GM18858 (cell line): Measurements from ENCODE around the gene DRAXIN.

ENCODE experiments used
- ATAC-seq: cut with Tn5 transposase; IDR thresholded peaks from one replicate; pipeline ENCODE4 v1.9.1; 2021; ENCODE audit not compliant: unreplicated experiment

DRAXIN gene

DNA sequence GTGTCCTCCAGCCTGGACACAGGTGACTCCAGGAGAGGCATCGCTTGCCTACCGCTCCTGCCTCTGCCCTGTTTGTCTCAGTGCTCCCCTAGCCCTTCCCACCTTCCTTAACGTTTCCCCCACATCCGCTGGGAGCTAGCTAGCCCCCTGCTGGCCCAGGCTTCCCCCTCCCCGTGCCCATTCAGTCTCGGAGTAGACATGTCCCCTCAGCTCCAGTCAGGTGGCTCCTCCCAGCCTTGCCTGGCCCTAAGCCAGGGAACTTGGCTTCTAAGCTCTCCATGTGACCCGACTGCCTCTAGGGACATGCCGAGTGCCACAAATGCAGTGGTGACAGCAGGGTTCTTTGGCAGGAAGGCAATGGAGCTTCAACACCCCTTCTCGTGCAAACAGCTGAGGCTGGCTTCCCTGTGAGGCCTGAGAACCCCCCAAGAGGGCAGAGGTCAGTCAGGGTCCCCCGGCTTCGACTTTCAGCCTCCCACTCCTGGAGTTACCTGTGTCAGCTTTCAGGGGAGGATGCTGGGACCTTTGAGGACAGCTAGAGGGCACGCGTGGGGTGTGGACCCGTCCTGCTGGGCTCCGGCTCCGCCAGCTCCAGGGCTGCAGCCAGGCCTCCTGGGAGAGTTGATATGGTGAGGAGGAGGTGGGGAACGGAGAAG lies 16.2 kb downstream of the DRAXIN start:
- no peak for ATAC-seq

DNA sequence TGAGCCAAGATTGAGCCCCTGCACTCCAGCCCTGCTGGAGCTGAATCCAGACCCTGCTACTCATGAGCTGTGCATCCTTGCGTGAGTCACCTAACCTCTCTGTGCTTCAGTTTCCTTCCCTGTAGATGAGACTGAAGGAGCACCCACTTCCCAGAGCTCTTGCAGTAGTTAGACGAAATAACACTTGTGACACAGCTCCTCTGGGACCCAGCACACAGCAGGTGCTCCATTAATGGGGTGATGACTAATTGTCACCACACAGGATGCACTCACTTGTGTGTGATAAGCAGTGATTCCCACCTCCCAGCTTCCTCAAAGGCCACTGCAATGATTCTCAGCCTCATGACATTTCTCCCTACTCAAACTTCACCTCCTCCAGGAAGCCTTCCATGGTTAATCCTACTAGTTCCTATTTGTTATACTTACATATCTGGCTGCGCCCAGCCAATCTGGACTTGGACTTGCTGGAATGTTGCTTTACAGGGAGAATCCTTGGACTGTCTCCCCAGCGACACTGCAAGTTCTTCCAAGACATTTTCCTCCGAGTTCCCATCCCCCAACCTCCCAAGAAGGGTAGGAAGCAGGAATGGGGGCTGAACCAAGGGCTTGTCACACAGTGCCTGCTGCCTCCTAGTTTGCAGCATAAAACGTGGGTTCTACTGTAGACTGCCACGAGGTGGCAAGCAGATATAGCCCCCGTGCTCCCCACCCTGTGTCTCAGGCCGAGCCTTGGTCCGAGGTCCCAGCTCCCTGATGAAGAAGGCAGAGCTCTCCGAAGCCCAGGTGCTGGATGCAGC lies 17.2 kb downstream of the DRAXIN start:
- ATAC-seq, result no peak

DNA sequence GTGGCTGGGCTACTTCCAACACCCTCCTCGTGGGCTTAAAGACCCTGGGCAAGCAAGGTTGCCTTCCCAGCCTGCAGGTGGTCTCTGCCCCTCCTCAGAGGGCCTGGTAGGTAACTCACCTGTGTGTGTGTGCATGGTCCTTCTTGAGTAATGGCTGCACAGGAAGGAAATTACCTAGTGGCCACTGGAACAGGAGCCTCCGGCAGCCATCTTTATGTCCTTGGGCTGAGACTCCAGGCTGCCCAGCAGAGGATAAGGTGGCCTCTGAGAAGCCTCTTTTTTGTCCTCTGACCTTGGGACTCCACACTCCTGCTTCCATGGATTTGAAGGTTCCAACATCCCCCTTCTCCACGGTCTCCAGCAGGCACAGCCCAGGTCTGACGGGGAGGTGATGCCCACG lies 20.0 kb downstream of the DRAXIN start:
- ATAC-seq, result no peak

DNA sequence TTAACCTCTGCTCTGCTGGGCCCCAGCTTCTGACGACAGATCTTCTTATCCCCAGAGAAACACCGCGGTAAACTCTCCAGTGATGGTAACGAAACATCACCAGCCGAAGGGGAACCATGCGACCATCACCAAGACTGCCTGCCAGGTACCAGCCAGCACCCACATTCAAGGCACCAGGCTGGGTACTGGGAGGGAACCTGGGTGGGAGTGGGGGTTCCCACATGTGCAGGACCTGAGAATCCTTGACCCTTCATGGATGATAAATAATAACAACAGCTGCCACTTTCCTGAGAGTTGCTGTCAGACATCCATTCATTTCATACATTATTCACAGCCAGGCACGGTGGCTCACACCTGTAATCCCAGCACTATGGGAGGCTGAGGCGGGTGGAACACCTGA lies 20.8 kb downstream of the DRAXIN start:
- ATAC-seq, result no peak

DNA sequence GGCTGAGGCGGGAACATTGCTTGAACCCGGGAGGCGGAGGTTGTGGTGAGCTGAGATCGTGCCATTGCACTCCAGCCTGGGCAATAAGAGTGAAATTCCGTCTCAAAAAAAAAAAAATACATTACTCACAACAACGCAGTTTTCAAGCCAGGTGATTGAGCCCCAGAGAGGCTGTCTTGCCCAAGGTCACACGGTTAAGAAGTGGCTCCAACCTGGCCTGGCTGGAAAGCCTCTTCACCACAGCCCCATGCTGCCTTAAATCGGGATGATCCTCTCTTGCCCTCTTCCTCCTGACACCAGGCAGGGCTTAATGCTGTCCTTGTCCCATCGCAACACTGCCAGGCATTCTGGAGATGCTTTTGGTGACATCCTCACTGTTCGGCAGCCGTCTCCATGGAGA lies 21.6 kb downstream of the DRAXIN start:
- no peak for ATAC-seq

DNA sequence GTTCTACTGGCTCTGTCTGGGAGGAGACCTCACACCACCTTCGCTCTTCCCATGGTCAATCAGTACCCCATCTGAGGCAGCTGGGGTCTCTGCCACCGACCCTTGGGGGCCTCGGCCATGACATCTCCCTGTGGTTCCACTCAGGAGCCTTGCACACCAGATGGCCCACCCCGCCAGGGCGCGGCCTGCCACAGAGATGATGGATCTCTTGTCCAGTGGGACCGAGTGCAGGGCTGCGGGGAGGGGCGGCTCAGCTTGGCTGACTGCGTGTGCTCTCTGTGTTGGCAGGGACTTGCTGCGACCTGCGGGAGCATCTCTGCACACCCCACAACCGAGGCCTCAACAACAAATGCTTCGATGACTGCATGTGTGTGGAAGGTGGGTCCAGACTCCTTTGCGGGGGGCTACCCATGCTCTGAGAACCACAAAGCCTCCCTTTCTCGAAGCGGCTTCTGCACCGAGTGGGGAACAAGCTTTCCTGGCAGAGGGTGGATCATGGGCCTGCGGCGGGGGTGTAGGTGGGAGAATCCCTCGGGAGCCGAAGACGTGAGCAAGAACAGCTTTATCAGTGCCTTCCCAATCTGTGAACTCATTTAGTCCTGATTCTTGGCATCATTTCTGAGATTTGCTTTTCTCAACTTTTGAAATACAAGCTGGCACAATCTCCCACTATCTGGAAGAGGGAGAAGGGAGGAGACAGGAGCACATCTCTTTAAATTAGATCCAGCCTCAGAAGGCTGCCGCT lies 23.5 kb downstream of the DRAXIN start:
- no peak for ATAC-seq

DNA sequence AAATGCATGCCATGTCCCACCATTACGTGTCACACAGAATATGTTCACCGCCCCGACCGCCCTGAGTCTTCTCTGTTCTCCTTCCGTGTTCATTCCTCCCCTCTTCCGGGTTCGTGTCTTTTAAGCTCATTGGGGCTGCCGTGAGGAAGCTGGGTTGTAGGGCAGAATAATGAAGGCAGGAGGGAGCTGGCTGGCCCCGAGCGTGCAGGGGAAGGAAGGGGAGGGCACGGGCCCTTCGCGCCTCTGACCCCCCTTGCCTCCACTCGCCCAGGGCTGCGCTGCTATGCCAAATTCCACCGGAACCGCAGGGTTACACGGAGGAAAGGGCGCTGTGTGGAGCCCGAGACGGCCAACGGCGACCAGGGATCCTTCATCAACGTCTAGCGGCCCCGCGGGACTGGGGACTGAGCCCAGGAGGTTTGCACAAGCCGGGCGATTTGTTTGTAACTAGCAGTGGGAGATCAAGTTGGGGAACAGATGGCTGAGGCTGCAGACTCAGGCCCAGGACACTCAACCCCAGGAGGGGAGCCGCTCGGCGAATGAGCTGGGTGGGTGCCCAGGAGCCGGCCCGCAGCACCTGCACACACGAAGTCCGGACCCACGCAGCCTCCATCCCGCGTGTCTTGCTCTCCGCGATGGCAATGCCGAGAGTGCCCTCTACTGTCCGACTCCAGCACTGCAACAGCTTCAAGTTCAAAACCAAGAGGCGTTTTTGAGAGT lies 28.0 kb downstream of the DRAXIN start:
- ATAC-seq, result no peak

DNA sequence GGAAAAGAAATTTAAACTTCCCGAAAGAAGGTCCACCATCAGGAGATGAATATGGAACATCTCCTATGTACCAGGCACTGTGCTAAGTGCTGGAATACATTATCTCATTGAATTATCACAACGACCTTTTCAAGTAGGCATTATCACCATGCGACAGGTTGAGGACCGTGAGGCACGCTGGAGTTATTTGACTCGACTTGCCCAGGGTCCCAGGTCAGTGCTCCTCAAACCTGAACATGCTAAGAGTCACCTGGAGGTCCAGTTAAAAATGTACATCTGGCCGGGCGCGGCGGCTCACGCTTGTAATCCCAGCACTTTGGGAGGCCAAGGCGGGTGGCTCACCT lies 28.5 kb downstream of the DRAXIN start:
- ATAC-seq, result no peak

DNA sequence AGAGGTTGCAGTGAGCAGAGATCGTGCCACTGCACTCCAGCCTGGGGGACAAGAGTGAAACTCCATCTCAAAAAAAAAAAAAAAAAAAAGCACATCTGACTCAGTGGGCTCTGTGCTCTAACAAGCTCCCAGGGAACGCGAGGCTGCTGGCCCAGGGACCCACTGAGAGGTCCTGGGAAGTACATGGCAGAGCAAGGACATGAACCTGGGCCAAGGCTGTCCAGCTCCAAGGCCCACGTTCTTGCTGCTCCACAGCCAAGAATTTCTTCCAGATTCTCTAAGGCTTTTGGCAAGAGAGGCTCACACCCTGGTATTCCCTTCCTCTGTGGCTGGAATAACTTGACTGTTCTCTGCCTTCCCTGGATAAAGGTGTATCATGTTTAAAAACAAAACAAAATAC lies 29.0 kb downstream of the DRAXIN start:
- ATAC-seq, result no peak

DNA sequence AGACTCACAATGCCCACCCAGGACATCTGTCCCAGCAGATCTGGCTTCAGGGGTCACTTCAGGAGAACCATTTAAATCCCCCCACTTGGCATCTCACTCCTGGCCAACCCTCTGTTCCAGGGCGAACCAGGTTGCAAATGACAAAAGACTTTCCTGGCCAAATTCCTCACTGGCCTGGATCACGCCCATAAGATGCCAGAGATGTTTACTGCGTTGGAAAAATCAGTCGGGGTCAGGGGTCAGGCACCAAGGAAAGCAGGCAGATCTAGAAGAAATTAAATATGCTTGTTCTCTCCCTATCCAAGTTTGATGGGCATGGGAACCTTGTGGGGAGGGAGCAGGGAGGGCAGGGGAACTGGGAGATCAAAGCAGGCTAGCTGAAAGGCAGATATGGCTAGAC lies 29.8 kb downstream of the DRAXIN start:
- ATAC-seq, result no peak

DNA sequence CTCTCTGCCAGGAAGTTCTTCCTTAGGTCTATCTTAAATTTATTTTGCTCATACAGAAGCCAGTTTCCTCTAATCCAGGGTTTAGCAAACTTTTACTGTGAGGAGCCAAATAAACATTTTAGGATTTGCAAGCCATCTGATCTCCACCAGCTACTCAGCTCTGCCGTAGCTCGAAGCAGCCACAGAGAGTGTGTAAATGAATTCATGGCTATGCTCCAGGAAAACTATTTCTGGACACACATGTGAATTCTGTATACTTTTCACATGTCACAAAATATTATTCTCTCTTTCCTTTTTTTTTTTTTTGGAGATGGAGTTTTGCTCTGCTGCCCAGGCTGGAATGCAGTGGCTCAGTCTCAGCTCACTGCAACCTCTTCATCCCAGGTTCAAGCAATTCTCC lies 31.0 kb downstream of the DRAXIN start:
- ATAC-seq, result no peak

DNA sequence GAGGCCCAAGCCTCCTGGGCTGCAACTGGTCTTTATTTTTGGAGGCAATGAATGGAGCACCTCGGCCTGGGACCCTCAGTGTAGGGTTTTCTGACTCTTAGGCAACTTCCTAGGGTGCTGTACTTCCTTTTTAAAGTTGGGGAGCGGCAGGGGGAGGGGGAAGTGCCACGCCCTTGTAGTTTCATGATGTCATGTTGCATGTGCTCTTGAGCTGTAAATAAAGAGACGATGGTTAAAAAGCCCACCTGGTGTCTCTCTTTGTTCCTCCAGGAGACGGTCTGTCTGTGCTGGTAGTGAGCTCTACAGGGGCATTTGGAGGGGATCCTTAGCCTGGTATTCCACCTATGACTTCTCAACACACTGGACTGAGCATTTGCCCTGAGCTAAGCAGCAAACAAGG lies 34.1 kb downstream of the DRAXIN start:
- ATAC-seq, result no peak

DNA sequence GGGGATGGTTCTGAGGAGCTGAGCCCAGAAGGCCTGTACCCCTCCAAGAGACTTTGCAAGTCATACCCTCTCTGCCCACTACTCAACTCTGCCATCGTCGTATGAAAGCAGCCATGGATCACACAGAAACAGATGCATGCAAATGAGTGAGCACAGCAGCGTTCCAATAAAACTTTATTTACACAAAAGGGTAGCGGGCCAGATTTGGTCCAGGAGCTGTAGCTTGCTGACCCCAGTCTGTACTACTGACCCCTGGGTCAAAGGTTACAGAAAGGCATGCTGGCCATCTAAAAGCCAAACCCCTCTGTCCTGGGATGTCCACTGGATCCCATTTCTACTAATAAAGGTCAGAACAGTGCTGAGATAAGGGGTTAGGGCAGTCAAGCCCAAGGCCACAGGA lies 35.6 kb downstream of the DRAXIN start:
- no peak for ATAC-seq

DNA sequence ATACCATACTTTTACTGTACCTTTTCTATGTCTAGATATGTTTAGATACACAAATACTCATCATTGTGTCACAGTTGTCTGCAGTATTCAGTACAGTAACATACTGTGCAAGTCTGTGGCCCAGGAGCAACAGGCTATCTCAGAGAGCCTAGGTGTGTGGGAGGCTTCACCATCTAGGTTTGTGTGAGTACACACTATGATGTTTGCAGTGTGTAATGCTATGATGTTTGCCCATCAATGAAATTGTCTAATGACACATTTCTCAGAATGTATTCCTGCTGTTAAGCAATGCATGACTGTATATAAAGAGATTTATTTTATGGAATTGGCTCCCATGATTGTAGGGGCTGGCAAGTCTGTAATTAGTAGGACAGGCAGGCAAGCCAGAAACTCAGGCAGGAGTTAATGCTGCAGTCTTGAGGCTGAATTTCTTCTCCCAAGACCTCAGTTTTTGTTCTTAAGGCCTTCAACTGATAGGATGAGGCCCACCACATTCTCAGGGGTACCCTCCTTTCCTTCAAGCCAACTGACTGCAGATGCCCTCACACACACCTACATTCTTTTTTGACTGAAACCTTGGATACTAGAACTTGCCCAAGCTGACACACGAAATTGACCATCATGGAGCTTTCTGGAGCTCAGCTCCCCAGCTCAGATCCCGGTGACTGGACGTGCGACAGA lies 36.8 kb downstream of the DRAXIN start:
- no peak for ATAC-seq

DNA sequence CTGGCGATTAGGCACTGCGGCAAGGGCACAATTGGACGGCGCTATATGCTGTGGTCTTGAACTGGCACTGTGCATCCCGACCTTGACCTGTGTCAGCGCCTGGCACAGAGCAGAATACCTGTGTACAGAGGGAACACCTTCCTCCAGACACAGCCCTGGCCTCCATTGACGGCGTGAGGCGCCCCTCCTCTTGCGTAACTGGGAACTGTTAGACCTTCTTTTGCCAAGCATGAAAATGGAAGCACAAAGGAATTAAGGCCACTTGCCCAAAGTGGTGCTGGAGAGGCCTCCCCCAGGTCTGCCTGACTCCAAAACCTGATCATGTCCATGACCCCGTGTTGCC lies 37.6 kb downstream of the DRAXIN start:
- no peak for ATAC-seq

DNA sequence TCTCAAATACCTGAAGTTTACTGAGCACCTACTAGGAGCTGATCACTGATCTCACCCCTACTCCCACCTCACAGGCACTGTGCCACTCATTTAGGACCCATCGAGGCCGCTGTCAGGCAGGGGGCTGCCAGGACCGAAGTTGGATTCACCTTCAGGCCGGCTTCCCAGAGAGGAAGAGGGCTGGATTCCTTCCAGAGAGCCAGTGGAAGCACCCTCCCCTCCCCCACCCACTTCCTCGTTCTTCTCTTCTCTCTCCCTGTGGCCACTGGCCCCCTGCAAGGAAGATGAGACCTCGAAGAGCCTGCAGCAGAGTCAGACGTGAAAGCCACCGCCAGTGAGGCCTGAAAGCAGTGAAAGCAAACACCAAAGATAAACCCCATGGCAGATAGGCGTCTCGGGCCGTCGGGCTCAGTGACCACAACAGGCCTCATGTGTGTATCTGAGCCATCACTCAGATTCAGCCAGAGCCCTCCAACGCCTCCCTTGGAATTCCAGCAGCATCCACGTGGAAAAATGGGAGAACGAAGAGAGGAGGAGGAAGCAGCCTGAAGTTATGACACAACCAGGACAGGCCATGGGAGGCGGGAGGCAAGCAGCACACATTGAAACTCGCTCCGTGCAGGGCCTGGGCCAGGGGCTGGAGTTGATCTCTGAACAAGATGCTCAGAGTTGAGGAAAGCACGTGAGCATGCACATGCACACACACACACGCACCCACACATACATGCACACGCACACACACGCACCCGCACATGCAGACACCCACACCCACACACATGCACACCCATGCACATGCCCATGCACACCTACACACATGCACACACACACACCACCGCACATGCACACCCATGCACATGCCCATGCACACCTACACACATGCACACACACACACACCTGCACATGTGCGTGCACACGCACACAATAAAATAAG lies 38.3 kb downstream of the DRAXIN start:
- ATAC-seq, result no peak

DNA sequence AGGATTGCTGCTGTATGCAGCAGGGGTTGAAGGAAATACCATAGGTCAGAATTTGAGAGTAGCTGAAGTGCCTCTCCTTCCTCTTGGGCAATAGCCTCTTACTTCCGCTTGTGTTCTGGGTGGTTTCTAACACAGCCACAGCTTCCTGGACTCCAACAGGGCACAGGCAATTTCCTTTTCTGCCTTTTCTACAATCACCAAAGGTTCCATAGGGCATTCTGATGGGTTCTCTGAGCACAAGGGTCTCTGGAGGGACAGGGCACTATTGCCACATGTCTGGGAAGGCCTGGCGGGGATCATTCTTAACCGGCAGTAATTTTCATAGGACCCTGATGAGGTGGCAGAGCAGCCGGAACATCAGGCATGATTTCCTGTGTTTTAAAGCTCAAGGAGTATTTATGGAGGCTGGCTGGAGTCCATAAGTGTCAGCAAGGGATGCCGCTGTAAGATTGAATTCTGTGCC lies 39.0 kb downstream of the DRAXIN start:
- ATAC-seq, result no peak

DNA sequence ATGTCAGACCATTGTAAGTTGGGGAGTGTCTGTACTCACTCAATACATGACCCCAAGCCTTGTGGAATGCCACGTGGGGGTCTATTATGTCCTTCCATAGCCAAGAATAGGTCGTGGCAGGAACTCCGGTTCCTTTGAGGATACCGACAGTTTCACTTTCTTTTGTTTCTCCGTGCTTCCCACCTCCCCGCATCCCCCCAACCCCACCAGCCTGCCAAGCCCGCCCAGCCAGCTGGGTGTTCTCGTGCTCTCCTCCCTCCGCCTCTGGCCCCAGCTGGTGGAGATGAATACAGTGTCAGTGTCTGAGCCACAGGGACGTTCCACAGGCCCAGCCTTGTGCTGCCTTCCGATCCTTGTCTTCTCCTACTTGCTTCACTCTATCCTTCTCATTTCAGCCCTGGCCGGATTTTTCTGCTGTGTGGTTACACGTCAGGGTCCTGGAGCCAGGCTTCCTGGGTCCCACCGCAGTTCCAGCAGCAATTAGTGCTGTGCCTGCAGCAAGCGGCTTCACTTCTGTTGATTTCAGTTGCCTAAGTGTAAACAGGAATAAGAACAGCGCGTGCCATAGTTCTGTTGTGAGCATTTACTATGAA lies 40.3 kb downstream of the DRAXIN start:
- no peak for ATAC-seq

DNA sequence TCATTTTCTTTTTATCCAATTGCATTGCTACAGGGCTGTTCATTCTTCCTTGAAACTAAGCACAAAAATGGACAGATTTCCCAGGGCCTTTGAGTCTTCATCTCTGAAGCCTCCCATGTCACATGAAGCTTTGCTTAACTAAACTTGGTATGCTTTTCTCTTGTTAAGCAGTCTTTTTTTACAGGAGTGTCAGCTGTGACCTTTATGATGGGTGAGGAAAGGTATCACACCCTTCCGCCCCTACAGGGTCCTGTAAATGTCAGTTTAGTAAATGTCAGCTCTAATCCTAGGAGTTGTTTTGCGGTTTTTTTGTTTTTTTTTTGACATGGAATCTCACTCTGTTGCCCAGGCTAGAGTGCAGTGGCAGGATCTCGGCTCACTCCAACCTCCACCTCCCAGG lies 41.8 kb downstream of the DRAXIN start:
- ATAC-seq, result no peak

DNA sequence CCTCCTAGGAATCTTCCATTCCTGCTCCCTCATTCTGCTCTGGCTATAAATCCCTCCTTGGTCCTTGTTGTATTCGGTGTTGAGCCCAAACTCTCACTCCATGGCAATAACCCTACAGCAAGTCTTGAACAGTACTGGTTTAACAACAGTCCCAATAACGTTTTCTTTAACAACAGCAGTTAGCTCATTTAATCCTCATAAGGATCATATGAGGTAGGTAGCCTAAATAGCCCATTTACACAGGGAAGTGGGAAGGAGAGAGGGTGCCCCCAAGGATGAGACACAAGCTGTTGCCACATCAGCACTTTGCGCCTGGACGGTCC lies 44.0 kb downstream of the DRAXIN start:
- no peak for ATAC-seq
